HepG2 (cell line): ENCODE data around the gene CHN2.

Source experiments
- EHMT2 ChIP-seq: fragments of 200-600 bp; sonication (generic); IDR thresholded peaks from 2 replicates; pipeline ENCODE4 v1.7.0; 2017; ENCODE audit warnings: antibody characterized with exemption, low read depth, low read length, borderline replicate concordance
- POLR2A ChIP-seq, 2 experiments: IDR thresholded peaks; 2 replicates each; pipeline ENCODE4 v1.6.1; 2011; ENCODE audit warnings: low read depth in 2 of 2, low read length in 2 of 2, mild to moderate bottlenecking in 1 of 2, moderate library complexity in 1 of 2; ENCODE audit not compliant: insufficient read depth in 1 of 2
- RFX5 ChIP-seq: IDR thresholded peaks from 2 replicates; pipeline ENCODE4 v1.6.1; 2011; ENCODE audit warnings: low read depth, low read length, improper control_type of control experiment
- ZNF263 ChIP-seq: sonication (generic); formaldehyde crosslinking; IDR thresholded peaks from 2 replicates; pipeline ENCODE4 v1.4.0; 2020; ENCODE audit warnings: missing genetic modification reagents
- ZNF720 ChIP-seq: sonication (generic); formaldehyde crosslinking; IDR thresholded peaks from 2 replicates; pipeline ENCODE4 v1.4.0; 2020; ENCODE audit warnings: missing genetic modification reagents
- TF ChIP-seq, protein P1 (sequence below): sonication (generic); formaldehyde crosslinking; IDR thresholded peaks from 2 replicates; pipeline ENCODE4 v1.5.0; 2020; ENCODE audit warnings: mild to moderate bottlenecking, missing genetic modification reagents, moderate library complexity
- TF ChIP-seq, protein P2 (sequence below): sonication (generic); formaldehyde crosslinking; conservative IDR thresholded peaks from 2 replicates; pipeline ENCODE4 v1.4.0; 2020; ENCODE audit warnings: missing genetic modification reagents
- TF ChIP-seq, protein P3 (sequence below): sonication (generic); formaldehyde crosslinking; IDR thresholded peaks from 2 replicates; pipeline ENCODE4 v1.4.0; 2020; ENCODE audit warnings: missing genetic modification reagents, borderline replicate concordance
- TF ChIP-seq, protein P4 (sequence below): IDR thresholded peaks from 2 replicates; pipeline ENCODE4 v1.6.1; 2016; ENCODE audit warnings: low read depth, borderline replicate concordance

DNA sequence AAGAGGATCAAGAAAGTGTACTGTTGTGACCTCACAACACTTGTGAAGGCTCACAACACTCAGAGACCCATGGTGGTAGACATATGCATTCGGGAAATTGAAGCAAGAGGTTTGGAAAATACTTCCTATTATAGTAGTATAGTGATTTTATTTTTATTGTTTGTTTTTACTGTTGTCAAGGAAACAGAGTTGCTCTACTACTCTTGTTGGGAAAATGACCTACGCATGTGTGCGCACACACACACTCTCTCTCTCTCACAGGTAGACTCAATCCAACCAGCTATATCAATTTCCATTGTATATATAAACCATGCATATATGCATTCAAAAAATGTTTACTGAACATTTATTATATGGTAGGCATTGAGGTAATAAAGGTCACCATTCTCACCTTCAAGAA is 305.4 kb downstream of the CHN2 start:
- TF ChIP-seq, protein P1, sequence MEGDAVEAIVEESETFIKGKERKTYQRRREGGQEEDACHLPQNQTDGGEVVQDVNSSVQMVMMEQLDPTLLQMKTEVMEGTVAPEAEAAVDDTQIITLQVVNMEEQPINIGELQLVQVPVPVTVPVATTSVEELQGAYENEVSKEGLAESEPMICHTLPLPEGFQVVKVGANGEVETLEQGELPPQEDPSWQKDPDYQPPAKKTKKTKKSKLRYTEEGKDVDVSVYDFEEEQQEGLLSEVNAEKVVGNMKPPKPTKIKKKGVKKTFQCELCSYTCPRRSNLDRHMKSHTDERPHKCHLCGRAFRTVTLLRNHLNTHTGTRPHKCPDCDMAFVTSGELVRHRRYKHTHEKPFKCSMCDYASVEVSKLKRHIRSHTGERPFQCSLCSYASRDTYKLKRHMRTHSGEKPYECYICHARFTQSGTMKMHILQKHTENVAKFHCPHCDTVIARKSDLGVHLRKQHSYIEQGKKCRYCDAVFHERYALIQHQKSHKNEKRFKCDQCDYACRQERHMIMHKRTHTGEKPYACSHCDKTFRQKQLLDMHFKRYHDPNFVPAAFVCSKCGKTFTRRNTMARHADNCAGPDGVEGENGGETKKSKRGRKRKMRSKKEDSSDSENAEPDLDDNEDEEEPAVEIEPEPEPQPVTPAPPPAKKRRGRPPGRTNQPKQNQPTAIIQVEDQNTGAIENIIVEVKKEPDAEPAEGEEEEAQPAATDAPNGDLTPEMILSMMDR (CRISPR knock-in tag), result no peak
- TF ChIP-seq, protein P2, sequence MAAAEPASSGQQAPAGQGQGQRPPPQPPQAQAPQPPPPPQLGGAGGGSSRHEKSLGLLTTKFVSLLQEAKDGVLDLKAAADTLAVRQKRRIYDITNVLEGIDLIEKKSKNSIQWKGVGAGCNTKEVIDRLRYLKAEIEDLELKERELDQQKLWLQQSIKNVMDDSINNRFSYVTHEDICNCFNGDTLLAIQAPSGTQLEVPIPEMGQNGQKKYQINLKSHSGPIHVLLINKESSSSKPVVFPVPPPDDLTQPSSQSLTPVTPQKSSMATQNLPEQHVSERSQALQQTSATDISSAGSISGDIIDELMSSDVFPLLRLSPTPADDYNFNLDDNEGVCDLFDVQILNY, result no peak
- no peak for TF ChIP-seq EHMT2
- no peak for TF ChIP-seq RFX5
- TF ChIP-seq, protein P3, sequence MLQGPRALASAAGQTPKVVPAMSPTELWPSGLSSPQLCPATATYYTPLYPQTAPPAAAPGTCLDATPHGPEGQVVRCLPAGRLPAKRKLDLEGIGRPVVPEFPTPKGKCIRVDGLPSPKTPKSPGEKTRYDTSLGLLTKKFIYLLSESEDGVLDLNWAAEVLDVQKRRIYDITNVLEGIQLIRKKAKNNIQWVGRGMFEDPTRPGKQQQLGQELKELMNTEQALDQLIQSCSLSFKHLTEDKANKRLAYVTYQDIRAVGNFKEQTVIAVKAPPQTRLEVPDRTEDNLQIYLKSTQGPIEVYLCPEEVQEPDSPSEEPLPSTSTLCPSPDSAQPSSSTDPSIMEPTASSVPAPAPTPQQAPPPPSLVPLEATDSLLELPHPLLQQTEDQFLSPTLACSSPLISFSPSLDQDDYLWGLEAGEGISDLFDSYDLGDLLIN (CRISPR knock-in tag), result no peak
- TF ChIP-seq ZNF720, result no peak
- TF ChIP-seq POLR2A (IDR thresholded peaks at IDR 0.05; ENCODE audit: insufficient read depth in 1 of 2, low read depth in 2 of 2, low read length in 2 of 2), result no peak
- TF ChIP-seq, protein P4, sequence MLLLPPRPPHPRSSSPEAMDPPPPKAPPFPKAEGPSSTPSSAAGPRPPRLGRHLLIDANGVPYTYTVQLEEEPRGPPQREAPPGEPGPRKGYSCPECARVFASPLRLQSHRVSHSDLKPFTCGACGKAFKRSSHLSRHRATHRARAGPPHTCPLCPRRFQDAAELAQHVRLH (CRISPR knock-in tag), result no peak
- TF ChIP-seq ZNF263 (CRISPR knock-in tag), result no peak
